GM12865 (cell line): ENCODE results near the gene TXNRD1.

Experiments
- DNase-seq: peaks from one replicate; pipeline ENCODE4 v3.0.0; 2010; ENCODE audit warnings: low read depth
- H3K4me3 ChIP-seq: 2 replicates; pipeline ENCODE4 v1.5.1; 2011; ENCODE audit warnings: mild to moderate bottlenecking, low read depth, low read length, control low read depth
- TF ChIP-seq, protein P1 (sequence below): IDR thresholded peaks from 2 replicates; pipeline ENCODE4 v1.5.1; 2011; ENCODE audit warnings: low read length, control low read depth, low read depth, inconsistent platforms; ENCODE audit not compliant: insufficient read depth; ENCODE audit errors: missing control alignments

Gene TXNRD1

DNA sequence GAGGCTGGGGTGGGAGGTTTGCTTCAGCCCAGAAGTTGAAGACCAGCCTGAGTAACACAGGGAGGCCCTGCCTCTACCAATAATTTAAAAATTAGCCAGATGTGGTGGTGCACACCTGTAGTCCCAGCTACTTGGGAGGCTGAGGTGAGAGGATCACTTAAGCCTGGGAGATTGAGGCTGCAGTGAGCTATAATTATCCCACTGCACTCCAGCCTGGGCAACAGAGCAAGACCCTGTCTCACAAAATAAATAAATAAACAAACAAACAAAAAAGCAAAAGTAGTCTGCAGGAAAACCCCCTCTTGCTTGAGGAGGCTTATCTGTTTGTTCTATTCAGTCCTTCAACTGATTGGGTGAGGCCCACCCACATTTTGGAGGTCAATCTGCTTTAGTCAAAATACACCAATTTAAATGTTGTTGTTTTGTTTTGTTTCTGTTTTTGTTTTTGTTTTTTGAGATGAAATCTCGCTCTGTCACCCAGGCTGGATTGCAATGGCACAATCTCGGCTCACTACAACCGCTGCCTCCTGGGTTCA lies 24.9 kb upstream of the TXNRD1 start:
- DNase-seq, result no peak
- no peak overlapping the region for H3K4me3 ChIP-seq
- TF ChIP-seq, protein P1, sequence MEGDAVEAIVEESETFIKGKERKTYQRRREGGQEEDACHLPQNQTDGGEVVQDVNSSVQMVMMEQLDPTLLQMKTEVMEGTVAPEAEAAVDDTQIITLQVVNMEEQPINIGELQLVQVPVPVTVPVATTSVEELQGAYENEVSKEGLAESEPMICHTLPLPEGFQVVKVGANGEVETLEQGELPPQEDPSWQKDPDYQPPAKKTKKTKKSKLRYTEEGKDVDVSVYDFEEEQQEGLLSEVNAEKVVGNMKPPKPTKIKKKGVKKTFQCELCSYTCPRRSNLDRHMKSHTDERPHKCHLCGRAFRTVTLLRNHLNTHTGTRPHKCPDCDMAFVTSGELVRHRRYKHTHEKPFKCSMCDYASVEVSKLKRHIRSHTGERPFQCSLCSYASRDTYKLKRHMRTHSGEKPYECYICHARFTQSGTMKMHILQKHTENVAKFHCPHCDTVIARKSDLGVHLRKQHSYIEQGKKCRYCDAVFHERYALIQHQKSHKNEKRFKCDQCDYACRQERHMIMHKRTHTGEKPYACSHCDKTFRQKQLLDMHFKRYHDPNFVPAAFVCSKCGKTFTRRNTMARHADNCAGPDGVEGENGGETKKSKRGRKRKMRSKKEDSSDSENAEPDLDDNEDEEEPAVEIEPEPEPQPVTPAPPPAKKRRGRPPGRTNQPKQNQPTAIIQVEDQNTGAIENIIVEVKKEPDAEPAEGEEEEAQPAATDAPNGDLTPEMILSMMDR, result no peak

- DNase-seq, result no peak
- H3K4me3 ChIP-seq, result no peak overlapping the region
- TF ChIP-seq, protein P1, result no peak
Observed at GRCh38 chr12:104197264-104197663, 18.3 kb upstream of the TXNRD1 start.

DNA sequence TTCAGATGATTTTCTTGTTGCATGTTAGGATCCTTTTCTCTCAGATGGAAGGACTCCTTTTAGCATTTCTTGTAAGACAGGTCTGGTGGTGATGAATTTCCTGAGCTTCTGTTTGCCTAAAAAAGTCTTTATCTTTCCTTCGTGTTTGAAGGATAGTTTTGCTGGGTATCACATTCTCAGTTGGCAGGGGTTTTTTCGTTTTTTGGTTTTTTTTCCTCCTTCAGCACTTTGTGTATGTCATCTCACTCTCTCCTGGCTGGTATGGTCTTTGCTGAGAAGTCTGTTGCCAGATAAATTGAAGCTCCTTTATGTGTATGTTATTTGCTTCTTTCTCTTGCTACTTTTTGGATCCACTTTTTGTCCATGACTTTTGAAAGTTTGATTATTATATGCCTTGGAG lies 15.6 kb upstream of the TXNRD1 start:
- H3K4me3 ChIP-seq, result no peak overlapping the region
- DNase-seq, result no peak
- TF ChIP-seq, protein P1, result no peak

DNA sequence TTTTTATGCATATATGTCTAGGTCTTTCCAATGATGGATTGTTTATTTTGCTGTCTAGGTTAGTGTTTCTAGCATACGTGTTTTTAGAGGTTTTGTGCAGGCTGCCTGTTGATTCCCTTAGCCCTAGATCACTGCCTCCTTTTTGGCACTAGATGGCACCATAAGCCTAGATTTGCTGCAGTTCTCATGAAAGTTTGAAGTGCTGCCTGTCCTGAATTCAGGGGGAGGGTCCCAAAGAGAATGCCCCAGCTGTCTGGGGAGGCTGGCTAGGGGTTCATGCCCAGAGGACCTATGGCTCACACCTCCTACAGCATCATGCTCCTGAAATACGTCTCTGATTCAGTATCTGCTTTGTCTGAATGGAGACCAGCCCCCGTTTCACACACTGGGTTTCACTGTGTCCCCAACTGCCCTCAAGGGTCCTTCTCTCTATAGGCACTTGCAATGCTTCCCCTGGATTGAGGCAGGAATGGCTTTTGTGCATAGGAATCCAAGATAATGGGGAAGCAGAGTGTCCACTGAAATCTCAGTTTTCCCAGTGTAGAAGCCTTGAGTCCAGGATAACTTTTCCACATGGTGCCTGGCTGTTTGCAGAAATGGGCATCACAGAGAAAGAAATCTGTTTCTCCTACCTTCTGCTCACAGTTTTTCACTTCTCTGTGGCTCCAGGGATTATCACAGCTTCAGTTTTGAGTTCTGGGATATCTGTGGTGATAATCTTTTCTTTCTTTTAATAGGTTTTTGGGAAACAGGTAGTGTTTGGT lies 14.2 kb upstream of the TXNRD1 start:
- peak; percentile 72 for DNase-seq
- TF ChIP-seq, protein P1, result peak; percentile 83
- no peak overlapping the region for H3K4me3 ChIP-seq

DNA sequence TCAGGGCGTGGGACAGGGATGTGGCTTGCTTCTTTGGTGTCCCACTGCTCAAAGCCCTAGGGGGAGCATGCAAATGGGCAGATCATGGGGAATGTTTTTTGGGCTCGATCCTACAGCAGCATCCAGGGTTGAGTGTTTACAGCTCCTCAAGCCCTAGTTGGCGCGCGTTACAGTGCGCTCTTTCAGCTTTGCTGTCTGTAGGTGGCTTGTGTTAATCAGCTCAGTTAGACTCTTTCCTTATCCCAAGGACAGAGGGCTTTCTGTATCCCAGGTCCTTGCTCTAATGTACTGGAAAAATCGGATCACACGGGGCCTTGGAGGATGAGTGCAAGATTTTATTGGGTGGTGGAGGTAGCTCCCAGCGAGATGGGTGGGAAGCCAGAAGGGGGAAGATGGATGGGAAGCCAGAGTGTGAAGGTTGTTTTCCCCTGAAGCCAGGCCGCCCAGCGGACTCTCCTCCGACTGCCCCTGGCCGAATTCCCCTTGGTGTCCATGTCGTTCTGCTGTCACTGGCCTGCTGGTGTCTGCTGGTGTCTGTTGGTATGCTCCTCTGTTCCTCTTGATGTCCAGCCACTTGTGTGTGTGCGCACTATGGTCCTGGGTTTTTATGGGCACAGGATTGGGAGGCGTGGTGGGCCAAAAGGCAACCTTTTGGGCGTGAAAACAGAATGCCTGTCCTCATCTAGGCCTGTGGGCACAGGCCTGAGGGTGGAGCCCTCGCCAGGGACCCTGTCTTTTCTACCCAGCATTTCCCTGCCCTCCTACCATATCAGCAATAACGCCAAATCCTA lies 10.7 kb upstream of the TXNRD1 start:
- no peak overlapping the region for H3K4me3 ChIP-seq
- TF ChIP-seq, protein P1, result no peak
- DNase-seq, result no peak

- DNase-seq, result no peak
- TF ChIP-seq, protein P1, result no peak
Observed at GRCh38 chr12:104207416-104208205, 8.0 kb upstream of the TXNRD1 start.

More at GRCh38 chr12:104207416-104208205, 8.0 kb upstream of the TXNRD1 start:
- no peak overlapping the region for H3K4me3 ChIP-seq
